Tongue (tissue), 2 donors: ENCODE data around the gene ATRIP. TPM values are rescaled to one million over a fixed set of nuclear protein-coding genes. Genes with fewer than 3 reads are reported as not detected.
A peak's percentile ranks its signal among the peaks of the same experiment; 100 is the strongest.

Source experiments
- DNase-seq: peaks from one replicate; pipeline ENCODE4 v3.0.0-alpha.2; 2015
- total RNA-seq: library from RNA; depleted of rRNA; stranded (reverse); fragments of >200 nt; gene quantifications from one replicate; pipeline ENCODE4 v1.2.3, GENCODE V29; 2014

Gene ATRIP
- total RNA-seq, 1 donor from 2014 or later: 8.7 TPM

GRCh38 chr3:48423883-48424695 lies 22.4 kb upstream of the ATRIP start:
- no peak for DNase-seq

- no peak for DNase-seq
Observed at GRCh38 chr3:48425281-48425812, 21.2 kb upstream of the ATRIP start.

- peak; percentile 61 for DNase-seq
Observed at GRCh38 chr3:48426401-48426909, 20.1 kb upstream of the ATRIP start.

- DNase-seq: no peak
Observed at GRCh38 chr3:48426944-48427629, 19.4 kb upstream of the ATRIP start.

GRCh38 chr3:48427630-48427962 lies 18.9 kb upstream of the ATRIP start:
- no peak for DNase-seq

- DNase-seq: no peak
Observed at GRCh38 chr3:48428088-48428571, 18.4 kb upstream of the ATRIP start.

- peak; percentile 84 for DNase-seq
Observed at GRCh38 chr3:48428572-48429316, 17.8 kb upstream of the ATRIP start.

GRCh38 chr3:48429317-48429959 lies 17.1 kb upstream of the ATRIP start:
- DNase-seq: peak; percentile 66

GRCh38 chr3:48429960-48430707 lies 16.4 kb upstream of the ATRIP start, which contains the start of gene PLXNB1:
Gene PLXNB1, minus strand, starts transcription at chr3:48430086. Its CDS starts 5,475 bp downstream, at chr3:48424611.
- DNase-seq: peak; percentile 85

- no peak for DNase-seq
Observed at GRCh38 chr3:48430708-48431101, 15.8 kb upstream of the ATRIP start.

- DNase-seq: no peak
Observed at GRCh38 chr3:48431224-48432029, 15.1 kb upstream of the ATRIP start.

- DNase-seq: no peak
Observed at GRCh38 chr3:48432411-48433371, 13.8 kb upstream of the ATRIP start.

- DNase-seq: no peak
Observed at GRCh38 chr3:48433472-48434118, 12.9 kb upstream of the ATRIP start.

GRCh38 chr3:48434591-48435222 lies 11.8 kb upstream of the ATRIP start:
- DNase-seq: no peak

- no peak for DNase-seq
Observed at GRCh38 chr3:48435223-48435595, 11.3 kb upstream of the ATRIP start.

- peak; percentile 94 for DNase-seq
Observed at GRCh38 chr3:48435774-48436476, 10.6 kb upstream of the ATRIP start.

GRCh38 chr3:48436477-48436787 lies 10.1 kb upstream of the ATRIP start:
- no peak for DNase-seq
